CMK (cell line): Measurements from ENCODE around the gene ABCB8.
"Not testable (repeated sequence)": the region's sequence is repeated elsewhere in the genome, so short reads cannot be mapped to it uniquely, and the experiment has no call there.

Experiments used
- DNase-seq: peaks from one replicate; pipeline ENCODE4 v3.0.0-alpha.2; 2010; ENCODE audit warnings: low read depth

Gene ABCB8

GRCh38 chr7:151014950-151015349 lies 13.3 kb upstream of the ABCB8 start:
- DNase-seq, result no peak

GRCh38 chr7:151015967-151016366 lies 12.3 kb upstream of the ABCB8 start:
- no peak for DNase-seq

- no peak for DNase-seq
Observed at GRCh38 chr7:151016505-151016904, 11.7 kb upstream of the ABCB8 start.

DNA sequence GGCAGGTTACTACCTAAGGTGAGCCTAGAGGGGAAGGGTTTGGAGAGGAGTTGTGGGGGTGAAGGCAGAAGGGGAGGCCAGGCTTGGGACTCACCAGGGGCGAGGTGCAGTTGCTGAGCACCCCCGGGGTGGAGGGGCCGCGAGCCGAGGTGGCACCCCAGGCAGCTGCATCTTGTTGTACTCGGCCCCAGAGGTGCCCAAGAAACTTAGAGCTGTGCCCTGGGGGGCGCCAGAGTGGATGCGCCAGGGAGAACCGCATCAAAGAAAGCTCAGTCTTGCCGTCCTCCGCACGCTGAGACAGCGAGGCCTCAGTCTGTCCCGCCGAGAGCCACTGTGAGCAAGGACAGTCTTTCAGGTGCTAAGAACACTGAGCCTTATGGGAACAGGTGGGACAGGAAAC lies 11.3 kb upstream of the ABCB8 start:
- no peak for DNase-seq

GRCh38 chr7:151017370-151017952 lies 10.8 kb upstream of the ABCB8 start:
- no peak for DNase-seq

DNA sequence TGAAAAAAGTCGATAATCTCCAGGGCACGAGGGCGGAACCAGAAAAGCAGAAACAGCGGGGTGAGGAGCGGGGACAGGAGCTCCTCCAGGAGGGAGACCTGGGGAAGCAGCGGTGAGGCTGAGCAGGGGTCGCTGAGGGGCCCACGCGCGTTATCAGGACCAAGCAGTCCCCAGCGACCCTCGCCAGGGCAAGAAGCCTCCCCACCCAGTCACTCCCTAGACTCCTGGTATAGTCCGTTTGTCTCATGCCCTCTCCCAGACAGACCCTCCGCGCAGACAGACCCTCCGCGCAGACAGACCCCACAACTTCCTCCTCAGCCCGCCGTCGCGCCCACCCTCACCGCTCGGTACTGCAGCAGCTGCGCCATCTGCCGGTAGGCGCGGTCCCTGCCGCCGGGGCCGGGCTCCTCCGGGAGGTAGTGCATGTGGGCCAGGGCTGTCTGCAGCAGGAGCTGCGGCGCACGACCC lies 10.3 kb upstream of the ABCB8 start:
- DNase-seq, result no peak

DNA sequence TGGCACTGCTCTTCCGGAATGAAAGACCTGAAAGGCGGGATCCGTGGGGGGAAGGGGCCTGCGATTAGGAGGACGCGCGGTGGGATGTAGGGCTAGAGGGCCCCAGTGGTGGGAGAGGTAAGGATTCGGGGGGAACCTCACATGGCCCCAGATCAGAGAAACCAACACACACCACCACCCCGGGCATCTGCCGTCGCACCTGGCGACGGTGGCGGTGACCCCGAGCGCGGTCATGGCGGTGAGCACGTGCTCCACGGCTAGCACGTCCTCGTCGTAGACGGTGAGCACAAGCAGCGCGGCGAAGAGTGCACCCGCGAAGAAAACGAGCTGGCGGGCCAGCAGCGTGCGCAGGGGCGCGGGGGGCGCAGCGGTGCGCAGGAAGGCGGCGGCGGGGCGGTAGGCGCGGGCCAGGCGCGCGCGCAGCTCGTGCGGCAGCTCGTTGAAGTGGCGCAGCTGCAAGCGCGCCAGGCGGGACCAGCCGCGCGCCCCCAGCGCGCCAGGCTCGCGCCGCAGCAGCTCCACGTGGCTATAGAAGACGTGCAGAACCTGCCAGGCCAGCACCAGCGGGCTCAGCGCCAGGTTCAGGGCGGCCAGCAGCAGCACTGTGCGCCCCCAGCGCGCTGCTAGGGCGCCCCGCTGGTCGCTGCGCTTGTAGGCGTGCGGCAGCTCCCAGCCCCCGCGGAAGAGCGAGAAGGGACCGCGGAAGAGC lies 9.7 kb upstream of the ABCB8 start:
- DNase-seq, result no peak

DNA sequence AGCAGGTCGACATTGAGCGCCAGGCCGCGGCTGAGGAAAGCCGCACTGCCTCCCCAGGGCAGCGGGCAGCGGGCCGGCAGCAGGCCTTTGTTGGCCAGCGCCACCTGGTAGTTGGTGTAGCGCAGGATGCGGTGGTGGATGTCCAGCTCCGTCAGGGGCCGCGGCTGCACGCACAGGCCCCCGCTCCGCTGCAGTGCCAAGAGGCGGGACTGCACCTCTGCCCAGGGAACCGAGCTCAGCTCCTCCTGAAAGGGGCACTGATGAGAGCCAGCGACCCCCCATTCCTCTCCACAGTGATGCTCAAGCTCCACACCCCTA lies 9.2 kb upstream of the ABCB8 start:
- no peak for DNase-seq

DNA sequence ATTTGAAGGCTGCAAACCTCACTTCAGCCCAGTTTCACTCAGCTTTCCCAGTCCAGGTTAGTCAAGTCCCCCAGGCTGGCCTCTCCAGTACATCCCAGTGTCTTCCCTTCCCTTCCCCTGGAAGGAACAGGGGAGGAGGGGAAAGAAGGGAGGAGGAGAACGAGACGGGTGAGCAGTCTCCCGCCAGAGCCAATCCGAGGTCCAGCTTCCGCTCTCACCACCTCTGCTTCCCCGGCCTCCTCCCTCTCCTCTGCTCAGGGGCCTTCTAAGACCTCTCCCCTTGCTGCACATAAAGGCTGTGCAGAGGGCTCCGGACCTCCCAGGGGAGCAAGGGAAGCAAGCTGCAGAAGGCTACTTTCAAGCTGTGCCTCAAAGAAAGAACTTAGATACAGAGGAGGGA lies 8.0 kb upstream of the ABCB8 start:
- DNase-seq, result no peak

DNA sequence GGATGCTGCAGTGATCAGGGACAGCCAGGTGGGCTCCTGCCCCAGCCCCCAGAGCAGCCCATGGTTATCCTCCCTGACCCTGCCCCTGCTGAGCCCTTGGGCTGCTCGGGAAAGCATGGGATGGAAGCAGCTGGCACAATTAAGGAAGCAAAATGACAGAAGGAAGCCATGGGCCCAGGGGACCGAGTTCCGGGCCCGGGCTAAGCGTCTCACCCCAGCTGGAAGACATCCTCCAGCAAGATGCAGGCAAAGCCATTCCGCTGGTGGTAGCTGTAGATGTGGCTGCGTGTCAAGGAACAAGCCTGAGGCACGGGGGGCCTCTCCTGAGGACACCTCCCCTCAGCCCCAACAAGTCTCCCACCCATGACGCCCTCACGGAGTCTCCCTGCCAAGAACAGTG lies 5.0 kb upstream of the ABCB8 start:
- no peak for DNase-seq

DNA sequence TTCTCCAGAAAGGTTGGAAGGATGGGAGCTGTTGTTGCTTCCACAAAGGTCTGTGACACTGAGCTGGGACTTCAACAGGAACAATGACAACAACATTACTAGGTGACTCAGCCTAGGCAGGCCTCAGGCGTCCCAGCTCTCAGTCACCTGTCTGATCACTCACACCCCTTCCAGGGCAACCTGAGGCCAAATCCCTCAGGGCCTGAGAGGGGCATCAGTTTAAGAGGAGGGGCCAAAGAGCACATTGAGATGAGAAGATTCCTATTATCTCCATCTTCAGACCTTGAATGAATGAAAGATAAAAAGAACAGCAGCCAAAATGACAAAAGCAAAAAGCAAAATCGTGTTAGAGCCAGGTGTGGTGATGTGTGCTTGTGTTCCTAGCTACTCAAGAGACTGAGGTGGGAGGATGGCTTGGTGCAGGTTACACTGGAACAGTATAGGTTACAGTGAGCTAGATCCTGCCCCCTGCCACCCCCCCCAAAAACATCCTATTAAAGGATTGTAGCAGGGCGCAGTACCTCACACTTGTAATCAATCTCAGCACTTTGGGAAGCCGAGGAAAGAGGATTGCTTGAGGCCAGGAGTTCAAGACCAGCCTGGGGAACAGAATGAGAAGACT lies 3.7 kb upstream of the ABCB8 start, which contains the start of gene ATG9B:
Gene ATG9B, minus strand, starts transcription at position 60 of the 622 bp plus-strand sequence. CDS start 71 bp downstream, outside the sequence.
- no peak for DNase-seq

DNA sequence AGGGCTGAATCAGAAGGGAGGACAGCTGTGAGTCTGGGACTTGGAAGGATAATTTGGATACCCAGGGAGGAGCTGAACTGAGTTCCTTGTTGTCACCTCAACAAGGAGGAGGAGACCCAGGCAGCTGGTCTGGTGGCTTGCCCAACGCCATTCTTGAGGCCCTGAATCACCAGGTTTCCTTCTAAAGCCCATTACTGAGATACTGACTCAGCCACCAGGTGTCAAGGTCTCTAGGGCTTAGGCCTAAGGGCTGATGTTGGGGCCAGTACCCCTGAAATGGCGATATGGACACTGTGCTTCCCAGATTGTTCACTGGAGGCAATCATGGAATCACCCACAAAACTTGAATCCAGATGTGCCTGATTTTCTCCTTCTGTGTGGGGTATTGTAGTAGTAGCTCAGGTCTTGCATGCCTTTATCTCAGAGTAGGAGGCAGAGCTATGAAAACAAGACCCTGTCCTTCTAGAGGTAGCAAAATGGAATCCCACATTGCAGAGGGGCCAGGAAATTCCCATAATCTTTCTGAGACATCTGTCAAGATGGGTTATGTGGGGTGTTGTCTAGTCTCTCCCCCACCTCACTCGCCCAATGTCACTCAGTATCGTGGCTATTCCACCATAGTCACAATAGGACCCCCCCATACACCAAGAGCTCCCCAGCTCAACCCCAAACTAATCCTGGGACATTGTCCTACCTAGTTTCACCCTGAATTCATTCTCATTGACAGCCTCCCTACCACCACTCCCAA lies 2.2 kb upstream of the ABCB8 start:
- DNase-seq, result no peak

DNA sequence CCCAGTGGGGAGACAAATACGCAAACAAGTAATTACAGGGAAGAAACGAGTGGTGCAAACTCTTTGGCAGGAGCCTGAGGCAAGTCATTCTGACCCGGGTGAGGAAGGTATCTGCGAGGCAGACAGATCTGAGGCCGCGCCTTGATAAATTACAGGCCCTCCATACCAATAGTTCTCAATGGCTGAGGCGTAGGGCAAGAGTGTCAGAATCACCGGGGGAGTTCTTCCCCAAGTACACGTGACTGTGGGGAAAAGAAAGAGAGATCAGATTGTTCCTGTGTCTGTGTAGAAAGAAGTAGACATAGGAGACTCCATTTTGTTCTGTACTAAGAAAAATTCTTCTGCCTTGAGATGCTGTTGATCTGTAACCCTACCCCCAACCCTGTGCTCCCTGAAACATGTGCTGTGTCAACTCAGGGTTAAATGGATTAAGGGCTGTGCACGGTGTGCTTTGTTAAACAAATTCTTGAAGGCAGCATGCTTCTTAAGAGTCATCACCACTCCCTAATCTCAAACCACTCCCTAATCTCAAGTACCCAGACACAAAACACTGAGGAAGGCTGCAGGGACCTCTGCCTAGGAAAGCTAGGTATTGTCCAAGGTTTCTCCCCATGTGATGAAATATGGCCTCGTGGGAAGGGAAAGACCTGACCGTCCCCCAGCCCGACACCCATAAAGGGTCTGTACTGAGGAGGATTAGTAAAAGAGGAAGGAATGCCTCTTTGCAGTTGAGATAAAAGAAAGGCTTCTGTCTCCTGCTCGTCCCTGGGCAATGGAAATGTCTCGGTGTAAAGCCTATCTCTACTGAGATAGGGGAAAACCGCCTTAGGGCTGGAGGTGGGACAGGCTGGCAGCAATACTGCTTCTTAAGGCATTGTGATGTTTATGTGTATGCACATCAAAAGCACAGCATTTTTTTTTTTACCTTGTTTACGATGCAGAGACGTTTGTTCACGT lies 1.2 kb upstream of the ABCB8 start:
- DNase-seq, result not testable (repeated sequence)

- DNase-seq, result not testable (repeated sequence)
Observed at GRCh38 chr7:151027728-151028130, 521 bp upstream of the ABCB8 start.

- no peak for DNase-seq
Observed at GRCh38 chr7:151028948-151029501, 775 bp downstream of the ABCB8 start.

- no peak for DNase-seq
Observed at GRCh38 chr7:151031011-151031410, 2.8 kb downstream of the ABCB8 start.

- no peak for DNase-seq
Observed at GRCh38 chr7:151032936-151033863, 5.0 kb downstream of the ABCB8 start.

DNA sequence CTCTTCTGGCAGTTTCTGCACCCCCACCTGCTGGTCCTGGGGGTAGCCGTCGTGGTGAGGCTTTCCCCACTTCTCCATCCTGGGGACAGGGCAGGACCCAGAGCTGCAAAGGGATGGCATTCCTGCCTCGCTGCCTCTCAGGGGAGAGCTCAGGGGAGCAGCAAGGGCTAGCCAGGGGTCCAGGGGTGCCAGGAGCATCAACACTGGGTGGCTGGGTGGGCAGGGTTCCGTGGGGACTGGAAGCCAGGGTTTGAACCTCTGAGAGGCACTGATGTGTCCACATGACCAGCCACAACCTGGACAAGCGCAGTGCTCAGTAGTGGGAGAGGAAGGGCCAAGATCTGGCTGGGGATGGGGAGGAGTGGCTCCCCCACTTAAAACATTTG lies 5.6 kb downstream of the ABCB8 start:
- DNase-seq, result no peak

DNA sequence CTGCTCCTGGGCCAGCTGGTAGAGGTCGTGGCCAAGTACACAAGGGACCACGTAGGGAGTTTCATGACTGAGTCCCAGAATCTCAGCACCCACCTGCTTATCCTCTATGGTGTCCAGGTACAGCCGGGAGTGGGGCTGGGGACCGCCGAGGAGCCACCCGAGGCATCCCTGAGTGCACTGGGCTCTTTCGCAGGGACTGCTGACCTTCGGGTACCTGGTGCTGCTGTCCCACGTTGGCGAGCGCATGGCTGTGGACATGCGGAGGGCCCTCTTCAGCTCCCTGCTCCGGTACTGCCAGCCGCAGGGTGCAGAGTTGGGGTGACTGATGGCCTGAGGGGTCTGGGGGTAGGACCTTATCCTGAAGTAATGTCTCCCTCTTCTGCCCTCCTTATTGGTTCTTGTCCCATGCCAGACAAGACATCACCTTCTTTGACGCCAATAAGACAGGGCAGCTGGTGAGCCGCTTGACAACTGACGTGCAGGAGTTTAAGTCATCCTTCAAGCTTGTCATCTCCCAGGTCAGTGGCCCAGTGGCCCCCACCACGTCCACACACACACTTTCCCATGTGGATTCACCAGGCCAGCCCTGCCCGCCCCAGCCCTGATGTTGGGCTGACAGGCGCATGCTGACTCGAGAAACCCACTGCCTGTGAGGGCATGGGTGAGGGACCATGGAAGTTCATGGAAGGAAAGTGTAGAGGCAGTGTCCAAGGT lies 6.2 kb downstream of the ABCB8 start:
- DNase-seq, result no peak
